Epithelial cell of prostate (primary cell): ENCODE measurements around the gene KREMEN1.

Experiments
- DNase-seq: peaks from one replicate; pipeline ENCODE4 v3.0.0-alpha.2; 2011; ENCODE audit warnings: low read depth, low spot score
- H3K27ac ChIP-seq: fragments of 450-650 bp; 2 replicates; pipeline ENCODE4 v1.5.1; 2017; ENCODE audit warnings: mild to moderate bottlenecking

The KREMEN1 gene

GRCh38 chr22:29201782-29202181, 128.9 kb downstream of the KREMEN1 start:
- H3K27ac ChIP-seq: no peak overlapping the region
- DNase-seq: no peak

- no peak for DNase-seq
- no peak overlapping the region for H3K27ac ChIP-seq
Measured at GRCh38 chr22:29202212-29203192, 129.7 kb downstream of the KREMEN1 start.

GRCh38 chr22:29203488-29204454, 130.9 kb downstream of the KREMEN1 start:
- no peak overlapping the region for H3K27ac ChIP-seq
- no peak for DNase-seq

GRCh38 chr22:29204455-29205183, 131.8 kb downstream of the KREMEN1 start:
- H3K27ac ChIP-seq: no peak overlapping the region
- DNase-seq: no peak

- H3K27ac ChIP-seq: no peak overlapping the region
- no peak for DNase-seq
Measured at GRCh38 chr22:29205252-29205593, 132.4 kb downstream of the KREMEN1 start.

GRCh38 chr22:29205594-29206371, 132.9 kb downstream of the KREMEN1 start, which contains the start of gene EMID1:
Gene EMID1, plus strand, starts transcription at chr22:29205896. Its CDS starts 143 bp downstream, at chr22:29206039.
- DNase-seq: no peak
- H3K27ac ChIP-seq: no peak within 1 kb of the TSS

GRCh38 chr22:29206372-29207242, 133.8 kb downstream of the KREMEN1 start:
- no peak for DNase-seq
- no peak overlapping the region for H3K27ac ChIP-seq

GRCh38 chr22:29207243-29207550, 134.4 kb downstream of the KREMEN1 start:
- DNase-seq: no peak
- H3K27ac ChIP-seq: no peak overlapping the region

- DNase-seq: no peak
- H3K27ac ChIP-seq: no peak overlapping the region
Measured at GRCh38 chr22:29207562-29208501, 135.0 kb downstream of the KREMEN1 start.

- no peak for DNase-seq
- H3K27ac ChIP-seq: no peak overlapping the region
Measured at GRCh38 chr22:29208502-29208862, 135.6 kb downstream of the KREMEN1 start.

GRCh38 chr22:29208879-29209623, 136.2 kb downstream of the KREMEN1 start:
- no peak overlapping the region for H3K27ac ChIP-seq
- DNase-seq: no peak

GRCh38 chr22:29209624-29209929, 136.7 kb downstream of the KREMEN1 start:
- H3K27ac ChIP-seq: no peak overlapping the region
- no peak for DNase-seq

- peak; percentile 40 for DNase-seq
- H3K27ac ChIP-seq: no peak overlapping the region
Measured at GRCh38 chr22:29211066-29211465, 138.2 kb downstream of the KREMEN1 start.

- DNase-seq: no peak
- no peak overlapping the region for H3K27ac ChIP-seq
Measured at GRCh38 chr22:29211466-29211865, 138.6 kb downstream of the KREMEN1 start.

- DNase-seq: no peak
- no peak overlapping the region for H3K27ac ChIP-seq
Measured at GRCh38 chr22:29212743-29213142, 139.9 kb downstream of the KREMEN1 start.

- no peak overlapping the region for H3K27ac ChIP-seq
Measured at GRCh38 chr22:29213493-29213892, 140.7 kb downstream of the KREMEN1 start.

GRCh38 chr22:29214232-29214631, 141.4 kb downstream of the KREMEN1 start:
- H3K27ac ChIP-seq: no peak overlapping the region
- no peak for DNase-seq

More at GRCh38 chr22:29213493-29213892, 140.7 kb downstream of the KREMEN1 start:
- DNase-seq: no peak
